Activated CD4-positive, alpha-beta T cell treated with anti-CD3 and anti-CD28 coated beads, Interleukin-2, amount 50 U/mL, for 1 hour (primary cell): ENCODE results near the gene ASXL1.

Experiments used
- DNase-seq: peaks from one replicate; pipeline ENCODE4 v3.0.0-alpha.2; 2020

Gene ASXL1

DNA sequence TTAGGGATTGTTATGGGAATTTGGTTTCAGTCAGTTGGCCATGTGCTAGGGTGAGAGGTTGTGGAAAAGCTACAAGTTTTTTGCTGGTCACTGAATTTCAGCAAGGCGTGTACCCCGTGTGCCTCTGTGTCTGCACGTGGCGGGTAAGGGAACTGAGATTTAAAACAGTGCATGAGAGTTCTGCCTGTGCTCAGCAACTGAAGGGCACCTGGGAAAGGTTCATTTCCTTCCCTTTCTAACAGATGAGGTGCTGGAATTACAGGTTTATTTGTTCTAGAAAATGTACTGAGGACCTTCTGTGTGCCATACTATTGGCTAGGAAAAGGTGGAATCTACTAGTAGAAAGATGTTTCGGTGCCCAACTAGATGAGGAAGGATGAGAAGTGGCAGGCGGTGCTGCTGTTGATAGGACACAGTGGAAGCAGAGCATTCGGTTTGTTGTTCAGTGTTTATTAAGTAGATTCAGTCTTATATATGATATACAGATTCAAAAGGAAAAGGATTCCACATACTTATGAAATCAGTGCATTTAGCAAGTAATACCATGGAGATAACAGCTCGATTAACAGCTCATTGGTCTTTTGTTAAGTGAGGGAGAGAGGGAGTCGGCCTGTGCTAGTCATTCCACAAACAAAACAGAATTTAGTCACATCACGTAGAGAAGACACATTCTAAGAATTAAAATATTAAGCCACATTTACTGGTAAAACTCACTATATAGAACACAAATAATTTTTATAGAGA lies 84.7 kb downstream of the ASXL1 start:
- no peak for DNase-seq

DNA sequence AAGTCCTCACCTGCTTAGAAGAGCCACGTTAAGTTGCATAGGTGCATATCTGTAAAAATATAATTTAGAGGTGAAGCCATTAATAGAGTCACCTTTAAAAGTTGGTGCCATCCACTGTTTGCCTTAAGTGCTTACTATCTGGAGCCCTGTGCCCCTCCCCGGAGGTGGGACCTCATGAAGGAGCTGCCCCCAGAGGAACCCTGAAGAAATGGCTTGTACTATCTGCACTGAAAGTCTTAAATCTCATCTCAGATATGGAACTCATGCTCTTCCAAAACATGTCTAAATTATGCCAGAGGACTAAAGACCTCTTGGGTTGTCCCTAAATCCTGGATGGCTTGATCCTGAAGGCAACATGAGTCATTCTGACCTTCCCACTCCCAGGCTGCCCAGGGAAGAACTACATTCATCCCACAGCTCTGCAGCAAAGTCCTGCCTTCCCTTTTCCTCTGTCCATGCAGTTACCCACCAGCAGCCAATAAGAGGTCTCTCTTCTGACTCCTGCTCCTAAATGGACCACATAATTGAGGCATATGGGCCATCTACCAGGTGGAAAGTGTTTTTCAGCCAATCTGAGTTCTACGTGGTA lies 85.3 kb downstream of the ASXL1 start:
- no peak for DNase-seq

DNA sequence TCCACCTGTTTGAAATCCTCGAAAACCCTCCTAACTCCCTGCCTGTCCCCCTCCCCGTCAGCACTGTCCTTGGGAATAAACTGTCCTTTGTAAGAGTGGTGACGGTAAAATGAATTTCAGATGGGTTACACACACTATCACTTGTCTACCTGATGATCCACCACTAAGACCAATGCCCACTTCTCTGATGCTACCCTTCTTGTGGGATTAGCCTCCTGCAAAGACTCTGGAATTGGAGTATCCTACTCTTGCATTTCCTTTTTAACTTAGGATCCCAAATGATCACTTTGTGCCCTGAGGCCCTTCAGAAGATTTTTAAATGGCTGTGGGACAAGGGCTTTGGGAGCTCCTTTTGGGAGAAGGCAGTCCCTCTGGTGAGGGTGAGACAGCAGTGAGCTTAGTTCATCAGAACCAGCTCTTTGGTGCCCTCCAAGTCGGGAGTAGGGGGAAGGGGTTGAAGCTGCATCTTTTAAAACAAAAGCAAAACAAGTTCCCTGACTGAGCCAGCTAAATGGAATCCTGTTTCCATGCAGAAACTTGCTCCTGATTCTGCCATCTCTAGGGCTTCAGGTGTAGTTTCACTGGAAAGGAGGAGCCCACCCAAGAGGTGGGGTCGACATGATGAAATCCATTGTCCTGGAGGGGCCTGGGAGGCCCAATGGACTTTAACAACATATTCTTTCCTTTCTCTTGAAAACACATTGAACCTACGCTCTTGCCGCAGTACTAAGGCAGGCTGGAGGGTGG lies 86.5 kb downstream of the ASXL1 start:
- no peak for DNase-seq

DNA sequence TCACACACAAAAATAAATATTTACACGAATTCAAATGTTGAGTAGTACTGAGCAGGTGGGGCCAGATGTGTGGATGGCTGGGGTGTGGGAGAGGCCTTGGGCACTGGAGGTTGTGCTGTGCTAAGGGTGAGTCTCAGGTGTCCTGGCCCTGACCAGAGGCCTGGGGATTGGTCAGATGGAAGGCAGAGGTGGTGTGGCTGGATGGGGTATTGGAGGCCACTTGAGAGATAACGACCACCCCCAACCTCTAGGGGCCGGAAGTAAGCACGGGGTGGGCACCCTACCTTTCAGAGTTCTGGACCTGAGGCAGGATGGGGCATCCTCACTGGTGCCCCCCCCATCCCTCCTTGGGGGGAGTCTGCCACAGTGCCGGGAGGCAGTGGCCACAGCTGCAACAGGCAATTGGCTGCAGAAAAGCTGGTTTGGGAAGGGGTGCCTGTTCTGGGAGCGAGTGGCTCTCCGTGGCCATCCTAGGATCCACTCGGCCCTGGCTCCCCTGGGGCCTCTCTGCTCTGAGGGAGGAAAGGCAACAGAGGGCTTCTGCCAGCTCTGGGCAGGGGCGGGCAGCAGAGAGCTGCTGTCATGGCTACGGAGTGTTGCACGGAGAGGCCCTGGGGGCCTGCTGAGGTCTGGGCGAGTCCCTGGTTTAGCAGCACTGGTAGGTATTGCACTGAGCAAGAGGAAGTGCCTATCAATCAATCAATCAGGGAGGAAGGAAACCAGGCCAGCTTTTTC lies 87.6 kb downstream of the ASXL1 start:
- DNase-seq = no peak

DNA sequence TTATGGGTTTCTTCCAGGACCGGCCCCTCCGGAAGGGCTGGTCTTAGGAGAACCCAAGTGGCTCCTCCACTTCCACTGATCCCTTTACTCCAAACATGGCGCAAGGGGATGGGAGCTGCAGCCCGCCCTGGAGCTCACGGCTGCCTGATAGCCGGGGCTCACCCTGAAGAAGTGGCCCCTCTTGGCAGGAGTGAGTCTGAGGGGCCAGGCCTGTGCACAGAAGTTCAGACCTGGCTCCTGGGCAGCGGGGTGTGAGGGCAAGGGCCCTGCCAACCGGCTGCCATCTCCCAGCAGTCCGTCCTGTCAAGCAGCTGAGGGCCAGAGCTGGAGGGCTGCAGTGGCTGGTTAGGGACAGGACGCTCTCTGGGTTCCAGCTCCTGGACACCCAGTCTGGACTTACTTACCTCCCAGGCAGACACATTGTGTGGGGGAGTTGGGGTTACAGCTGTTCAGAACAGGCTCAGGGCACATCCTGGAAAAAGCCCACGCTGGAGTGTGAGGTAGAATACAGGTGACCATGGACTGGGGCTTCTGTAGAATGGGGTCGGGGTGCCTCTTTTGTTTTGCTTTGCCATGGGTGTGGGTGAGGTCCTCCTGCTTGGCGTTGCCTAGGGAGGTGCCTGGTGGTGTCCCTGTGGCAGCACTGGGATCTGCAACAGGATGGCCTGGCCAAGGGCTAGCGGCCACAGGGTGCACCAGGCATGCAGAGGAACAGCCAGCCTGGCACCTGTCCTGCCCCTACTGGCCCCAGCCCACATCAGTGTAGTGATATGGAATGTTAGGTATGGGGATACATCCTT lies 88.4 kb downstream of the ASXL1 start:
- DNase-seq = no peak

DNA sequence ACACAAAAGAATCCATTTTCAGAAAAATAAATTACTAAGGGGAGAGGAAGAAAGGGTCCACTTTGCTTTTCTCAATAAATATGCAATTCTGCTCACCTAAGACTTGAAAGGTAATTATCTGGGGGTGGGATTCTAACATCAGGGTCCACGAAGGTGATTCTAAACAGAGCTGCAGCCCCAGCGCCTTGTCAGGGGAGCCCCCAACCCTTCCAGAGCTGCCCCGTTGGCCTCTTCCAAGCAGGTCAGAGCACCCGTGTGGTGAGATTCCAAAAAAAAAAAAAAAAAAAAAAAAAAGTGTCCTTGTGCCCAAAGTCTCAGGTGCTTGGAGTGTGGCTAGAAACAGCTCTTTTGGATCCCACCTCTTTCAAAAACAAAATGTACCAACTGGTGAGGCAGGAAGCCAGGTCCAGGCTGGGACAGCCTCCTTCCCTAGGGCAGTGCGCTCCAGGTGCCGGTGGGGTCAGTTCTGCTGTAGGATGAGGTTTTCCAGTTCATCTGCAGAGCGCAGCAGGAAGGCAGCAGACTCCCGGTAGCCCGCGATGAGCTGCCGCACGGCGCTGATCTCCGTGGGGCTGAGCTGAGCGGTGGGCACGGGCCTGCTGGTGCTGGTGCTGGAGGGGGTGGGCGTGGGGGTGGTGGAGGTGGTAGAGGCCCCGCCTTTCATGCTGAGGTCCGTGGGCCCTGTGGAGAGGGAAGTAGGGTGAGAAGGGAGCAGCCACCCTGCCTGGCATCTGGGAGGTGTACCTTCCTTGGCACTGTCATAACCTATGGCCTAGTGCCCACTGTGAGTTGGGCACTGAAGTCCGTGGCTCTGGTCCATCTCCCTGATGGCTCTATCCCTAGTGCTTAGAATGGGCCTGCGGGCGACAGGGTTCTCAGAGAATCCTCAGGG lies 89.3 kb downstream of the ASXL1 start:
- DNase-seq = no peak

DNA sequence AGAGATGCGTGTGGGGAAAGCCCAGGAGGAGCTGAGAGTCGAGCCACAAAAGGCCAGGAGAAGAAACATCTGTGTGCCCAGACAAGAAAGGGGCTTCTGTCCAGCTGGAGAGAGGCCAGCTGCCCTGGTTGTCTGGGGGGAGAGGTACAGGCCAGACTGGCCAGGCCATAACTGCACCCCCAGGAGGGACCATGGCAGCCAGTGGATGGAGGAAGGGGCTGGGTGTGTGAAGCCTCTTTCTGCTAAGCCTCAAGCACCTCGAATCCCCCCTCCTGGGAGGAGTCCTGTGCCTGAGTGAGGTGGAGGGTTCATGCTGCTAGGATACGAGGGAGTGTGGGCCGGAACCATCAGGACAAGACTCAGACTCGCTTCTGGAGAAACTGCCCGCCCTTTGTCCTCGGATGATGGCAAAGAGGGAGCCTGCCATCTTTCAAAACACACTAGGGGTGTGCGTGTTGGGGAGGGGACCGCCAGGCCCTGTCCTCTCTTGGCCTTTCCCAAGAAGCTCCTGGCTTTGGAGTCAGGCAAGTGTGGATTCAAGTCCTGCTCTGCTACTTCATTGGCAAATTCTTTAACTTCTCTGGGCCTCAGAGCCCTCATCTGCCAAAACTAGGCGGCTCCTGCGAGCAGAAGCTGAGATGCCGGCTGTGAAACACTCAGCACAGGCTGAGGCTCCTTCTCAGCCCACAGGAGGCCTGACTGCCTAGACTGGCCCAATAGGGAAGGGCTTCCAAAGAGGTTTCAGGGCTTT lies 90.3 kb downstream of the ASXL1 start:
- no peak for DNase-seq

DNA sequence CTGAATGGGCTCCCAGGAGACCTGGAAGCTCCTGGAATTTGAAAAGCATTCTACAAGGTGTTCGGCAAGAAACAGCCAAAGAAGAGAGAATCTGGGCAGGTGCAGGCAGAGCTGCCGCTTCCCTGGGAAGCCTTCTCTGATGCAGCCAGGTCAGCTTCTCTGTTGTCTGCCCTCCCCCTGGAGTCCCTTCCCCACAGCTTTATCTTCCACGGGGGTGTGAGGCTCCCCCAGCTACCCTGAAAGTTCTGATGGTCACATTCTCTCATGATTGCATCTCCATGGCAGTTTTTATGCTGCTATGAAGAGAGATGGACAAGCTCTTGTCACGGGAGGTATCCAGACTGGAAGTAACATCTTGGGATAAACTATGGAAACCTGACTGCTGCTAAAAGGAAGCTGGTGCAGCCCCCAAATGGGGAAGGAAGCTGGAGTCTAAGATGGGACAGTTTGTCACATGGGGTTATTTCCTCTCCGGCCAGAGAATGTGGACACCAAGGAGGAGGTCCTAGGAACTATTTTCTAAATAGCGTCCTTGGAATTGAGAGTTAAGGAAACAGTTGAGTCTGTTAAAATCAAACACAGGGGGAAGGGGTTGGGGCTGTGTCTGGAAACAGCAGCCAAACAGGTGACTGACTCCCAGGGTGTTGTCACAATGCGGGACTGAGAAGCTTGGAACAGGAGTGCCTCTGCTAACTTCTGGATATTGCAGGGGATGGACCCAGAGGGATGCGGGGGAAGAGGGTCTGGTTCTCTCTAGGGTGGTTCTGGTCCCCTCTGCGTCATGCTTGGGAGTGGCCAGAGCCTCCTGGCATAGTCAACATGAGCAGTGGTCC lies 91.1 kb downstream of the ASXL1 start:
- DNase-seq = no peak

DNA sequence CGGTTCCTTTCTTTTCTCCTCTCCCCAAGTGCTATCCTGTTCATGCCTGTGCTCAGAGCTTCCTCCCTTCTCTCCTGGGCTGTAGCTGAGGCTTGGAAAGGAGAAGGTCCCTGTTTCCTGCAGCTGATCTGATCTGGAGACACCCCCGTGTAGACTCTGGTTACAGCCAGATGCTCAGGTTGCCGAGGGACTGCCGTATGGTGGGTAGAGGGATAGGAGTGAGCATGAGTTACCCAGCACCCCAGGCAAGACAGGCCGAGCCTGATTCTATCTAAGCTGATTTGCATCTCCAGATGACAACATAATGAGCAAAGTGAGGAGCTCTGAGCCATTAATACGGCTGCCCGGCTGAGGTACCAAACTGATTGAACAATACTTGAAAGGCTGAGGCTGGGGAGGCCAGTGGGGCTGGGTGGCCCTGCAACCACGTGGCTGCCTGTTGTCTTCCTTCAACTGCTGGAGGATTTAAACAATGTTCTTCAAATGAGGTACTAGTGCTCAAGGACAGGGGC lies 91.8 kb downstream of the ASXL1 start:
- DNase-seq = no peak

DNA sequence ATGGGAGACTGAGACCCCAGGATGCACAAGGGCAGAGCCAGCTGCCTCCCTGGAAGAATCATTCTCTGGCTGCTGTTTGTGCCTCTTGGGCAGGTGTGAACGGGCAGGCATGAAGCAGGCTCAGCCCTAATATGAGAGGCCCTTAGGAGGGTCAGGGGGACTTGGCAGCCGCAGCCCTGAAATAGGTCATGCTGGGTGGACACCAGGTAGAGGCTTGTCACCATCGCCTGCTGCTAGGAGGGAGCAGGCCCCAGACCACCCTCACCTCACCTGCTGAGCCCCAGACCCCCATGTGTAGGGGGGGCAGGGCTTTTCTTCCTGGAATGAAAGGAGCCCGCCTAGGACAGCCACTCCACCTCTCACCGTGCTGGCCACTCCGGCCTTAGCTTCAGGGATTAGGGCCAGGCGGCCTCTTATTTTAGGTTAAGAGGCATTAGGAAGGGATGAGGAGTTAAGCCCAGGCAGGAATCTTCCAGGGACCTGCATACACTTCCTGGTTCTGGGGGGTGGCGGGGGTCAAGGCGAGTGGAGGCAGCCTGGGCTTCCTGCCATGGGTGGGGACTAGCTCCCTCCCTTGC lies 92.4 kb downstream of the ASXL1 start:
- no peak for DNase-seq

DNA sequence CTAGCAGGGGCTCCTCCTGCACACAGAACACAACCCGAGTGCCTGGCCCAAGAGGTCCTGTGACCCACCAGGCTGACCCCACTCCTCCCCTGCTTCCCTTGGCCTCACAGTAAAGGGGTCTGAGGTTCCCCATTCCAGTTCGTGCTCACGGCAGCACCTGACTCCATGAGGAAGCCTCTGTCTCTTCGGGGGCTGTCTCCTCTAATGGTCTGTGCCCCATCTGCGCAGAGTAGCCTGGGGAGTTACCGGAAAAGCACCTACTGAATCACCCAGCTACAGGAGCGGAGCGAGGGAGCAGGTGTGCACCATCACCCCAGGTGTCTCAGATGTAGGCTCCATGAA lies 93.2 kb downstream of the ASXL1 start:
- DNase-seq = no peak

DNA sequence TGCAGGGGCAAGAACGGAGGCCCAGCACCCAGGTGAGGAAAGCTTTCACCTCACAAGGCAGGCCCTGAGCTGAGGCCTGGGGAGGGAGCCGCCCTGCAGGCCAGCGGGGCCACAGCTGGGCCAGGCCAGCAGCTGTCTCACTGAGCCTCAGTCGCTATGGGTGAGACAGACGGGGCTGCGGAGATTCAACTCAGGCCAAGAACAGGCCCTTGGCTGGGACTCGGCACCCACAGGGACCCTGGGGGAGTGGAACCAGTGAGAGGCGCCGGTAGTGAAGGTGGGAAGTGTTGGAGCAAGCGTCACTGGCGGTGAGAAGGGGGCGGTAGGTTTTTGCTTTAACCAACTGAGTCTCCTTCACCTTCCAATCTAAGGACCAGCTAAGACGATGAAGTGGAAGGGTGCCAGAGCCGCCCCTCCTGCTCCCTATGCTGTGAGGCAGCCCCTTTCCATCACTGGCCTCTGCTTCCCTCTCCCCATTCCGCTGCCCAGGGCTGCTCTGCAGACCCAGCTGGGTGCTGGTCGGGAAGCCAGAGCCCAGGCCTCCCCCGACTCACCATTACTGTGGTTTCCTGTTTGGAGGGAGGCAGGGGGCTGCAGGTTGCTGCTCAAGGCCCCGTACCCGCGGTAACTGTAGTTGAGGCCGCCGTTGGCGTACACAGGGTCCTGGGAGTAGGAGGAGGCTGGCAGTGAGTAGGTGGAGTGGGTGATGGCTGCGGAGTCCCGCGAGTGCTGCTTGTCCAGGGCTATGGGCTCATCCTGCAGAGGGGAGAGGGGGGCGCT lies 93.7 kb downstream of the ASXL1 start:
- DNase-seq = no peak

DNA sequence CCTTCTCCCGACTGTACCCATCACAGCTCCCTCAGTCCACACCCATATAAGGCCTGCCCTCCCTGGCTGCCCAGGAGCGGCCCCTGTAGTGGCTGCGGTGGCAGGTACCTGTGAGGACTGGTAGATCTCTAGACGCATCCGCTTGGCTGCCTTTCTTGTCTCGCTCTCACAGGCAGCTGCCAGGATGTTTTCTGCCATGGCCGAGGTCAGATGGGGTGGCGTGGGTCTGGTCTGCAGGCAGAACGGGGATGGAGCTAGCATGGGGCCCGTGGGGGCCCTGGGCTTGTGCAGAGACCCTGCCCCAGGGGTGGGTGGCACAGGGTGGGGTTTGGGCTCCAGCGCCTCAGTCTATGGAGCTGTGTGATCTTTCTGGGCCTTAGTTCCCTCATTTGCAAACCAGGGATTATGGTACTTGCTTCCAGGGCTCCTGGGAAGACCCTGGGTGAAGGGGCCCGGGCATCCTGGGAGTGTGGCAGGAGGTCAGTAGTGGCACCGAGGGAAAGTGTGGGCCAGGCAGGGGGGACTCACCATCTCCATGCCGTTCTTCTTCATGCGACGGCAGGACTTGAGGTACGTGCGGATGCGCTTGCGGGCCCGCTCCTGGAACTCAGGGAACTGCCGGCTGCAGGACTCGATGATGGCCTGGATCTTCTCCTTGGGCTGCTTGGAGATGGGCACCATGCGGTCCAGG lies 94.8 kb downstream of the ASXL1 start:
- no peak for DNase-seq

DNA sequence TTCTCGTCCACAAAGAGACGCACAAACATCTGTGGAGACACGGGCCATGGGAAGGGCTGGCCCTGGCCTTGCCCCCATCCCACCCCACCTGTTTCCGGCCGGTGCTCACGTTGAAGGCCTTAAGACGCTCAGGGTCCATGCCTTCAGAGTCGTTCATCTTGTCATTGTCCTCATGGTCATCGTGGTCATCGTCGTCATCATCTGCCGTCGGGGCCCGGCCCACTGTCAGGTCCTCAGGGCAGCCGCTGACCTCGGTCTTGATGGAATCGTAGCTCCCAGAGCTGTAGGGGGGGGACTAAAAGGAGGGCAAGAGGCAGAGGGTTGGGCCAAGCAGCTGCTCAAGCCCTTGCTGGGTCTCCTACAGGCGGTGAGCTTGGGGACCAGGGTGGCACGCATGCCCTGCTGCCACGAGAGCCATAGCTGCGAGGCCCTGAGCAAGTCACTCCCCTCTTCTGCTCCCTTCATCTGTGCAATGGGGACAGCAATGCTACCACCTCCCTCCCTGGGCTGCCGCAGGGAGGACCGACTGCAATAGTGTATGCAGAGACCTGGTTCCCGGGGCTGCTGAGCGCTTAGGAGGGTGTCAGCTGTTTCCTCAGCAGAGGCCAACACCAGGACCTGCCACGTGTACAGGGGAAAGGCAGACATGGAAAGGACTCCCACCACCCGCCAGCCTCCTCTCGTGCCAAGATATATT lies 95.5 kb downstream of the ASXL1 start:
- DNase-seq = no peak

DNA sequence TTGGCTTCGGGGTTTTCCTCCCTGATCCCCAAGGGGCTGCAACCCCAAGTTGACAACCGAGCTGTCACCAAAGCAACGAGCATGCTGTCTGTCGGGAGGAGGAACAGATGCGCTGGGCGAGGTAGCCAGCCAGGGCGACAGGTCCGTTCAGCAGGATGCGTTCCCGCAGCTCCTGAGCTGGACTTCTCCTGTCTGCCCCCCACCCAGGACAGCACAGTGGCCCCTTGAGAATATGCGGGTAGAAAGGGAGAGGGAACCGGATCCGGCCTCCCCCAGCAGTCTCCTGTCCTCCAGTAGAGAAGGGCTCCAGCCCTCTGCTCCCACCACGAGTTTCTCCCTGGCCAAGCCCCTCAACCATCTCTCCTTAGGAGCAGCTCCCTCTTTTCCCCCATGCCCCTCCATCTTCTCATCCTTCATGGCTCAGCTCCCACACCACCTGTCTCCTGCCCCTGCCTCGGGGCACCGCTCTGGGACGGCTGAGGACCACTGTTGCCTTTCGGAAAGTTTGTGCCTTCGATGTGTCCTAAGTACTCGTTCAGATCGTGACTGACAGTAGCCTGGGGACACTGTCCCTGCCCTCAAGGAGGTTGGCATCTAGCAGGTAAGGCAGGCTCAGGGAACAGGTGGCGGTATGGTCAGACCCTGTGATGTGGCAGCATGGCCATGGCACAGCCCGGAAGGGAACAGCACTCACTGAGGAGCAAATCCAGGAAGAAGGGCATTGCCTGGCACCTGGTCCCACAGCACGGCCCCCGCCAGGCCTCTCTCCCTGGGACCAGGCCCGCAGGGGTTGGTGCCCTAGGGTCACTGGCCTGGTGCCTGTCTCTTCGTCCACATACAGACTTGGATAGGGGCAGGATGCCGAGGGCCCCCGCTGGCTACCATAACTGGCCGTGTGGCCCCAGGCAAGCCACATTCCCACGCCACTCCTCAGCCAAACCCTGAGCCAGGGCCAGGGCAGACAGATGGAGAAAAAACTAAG lies 96.3 kb downstream of the ASXL1 start:
- no peak for DNase-seq
